Measurements from ENCODE around the gene GJA8. TPM values are rescaled to one million over a fixed set of nuclear protein-coding genes. Genes with fewer than 3 reads are reported as not detected.

The GJA8 gene
- total and polyA plus RNA-seq, 12 donors: not detected

- peaks cover 0 to 7% (median 0%) of the 10 kb centered on the region in 9 donors for H3K4me1 ChIP-seq
- ATAC-seq: no peak
- no peak for DNase-seq
- WGBS, 2 donors: 84 to 91% methylated on average over 4 of the region's 4 CpGs
- no peaks in the 10 kb centered on the region for H3K9me3 ChIP-seq
- peaks cover 0 to 7% (median 0%) of the 10 kb centered on the region in 7 donors for H3K27me3 ChIP-seq
- no peak overlapping the region for H3K27ac ChIP-seq
- intact Hi-C loops (cut with DNase I): loop anchor here in 8 of 10 donors (10.0 kb wide), 3 partner anchors 253 to 623 kb away; no protein-coding TSS in a partner anchor
- no peaks in the 10 kb centered on the region for H3K36me3 ChIP-seq
- no peak overlapping the region for H3K4me3 ChIP-seq
- no peak for TF ChIP-seq CTCF (IDR thresholded peaks at IDR 0.05)
Observed at GRCh38 chr1:147897789-147898188, 4.8 kb upstream of the GJA8 start.

- no peak for DNase-seq
- intact Hi-C loops (cut with DNase I): no loop called here
- Histone ChIP-seq H3K4me1 (no peaks in the 10 kb centered on the region), H3K9me3 (no peaks in the 10 kb centered on the region), H3K27me3 (peaks cover 0 to 8% (median 0%) of the 10 kb centered on the region in 7 donors), H3K4me3 (no peak overlapping the region), H3K27ac (no peak overlapping the region), H3K36me3 (no peaks in the 10 kb centered on the region)
- 79 to 84% methylated on average over 3 of the region's 3 CpGs for WGBS, 2 donors
- no peak for TF ChIP-seq CTCF (IDR thresholded peaks at IDR 0.05)
- no peak for ATAC-seq
Observed at GRCh38 chr1:147904726-147905125, 2.1 kb downstream of the GJA8 start.

- intact Hi-C loops (cut with DNase I): no loop called here
- no peak for ATAC-seq
- no peak for TF ChIP-seq CTCF (IDR thresholded peaks at IDR 0.05)
- DNase-seq: no peak
- 95% methylated on average over 44 of the region's 44 CpGs for WGBS, 2 donors
- Histone ChIP-seq H3K4me3 (no peak overlapping the region), H3K27me3 (peaks cover 0 to 8% (median 0%) of the 10 kb centered on the region in 7 donors), H3K27ac (no peak overlapping the region), H3K36me3 (no peaks in the 10 kb centered on the region), H3K4me1 (no peaks in the 10 kb centered on the region), H3K9me3 (no peaks in the 10 kb centered on the region)
Observed at GRCh38 chr1:147907786-147908509, 5.4 kb downstream of the GJA8 start.

- no peak for TF ChIP-seq CTCF (IDR thresholded peaks at IDR 0.05)
- H3K36me3 ChIP-seq: no peaks in the 10 kb centered on the region
- H3K27me3 ChIP-seq: peaks cover 0 to 30% (median 3%) of the 10 kb centered on the region in 7 donors
- DNase-seq (no peak), ATAC-seq (no peak)
- 50 to 62% methylated on average over 2 of the region's 2 CpGs for WGBS, 2 donors
- intact Hi-C loops (cut with DNase I): no loop called here
- H3K4me3 ChIP-seq: no peak overlapping the region
- H3K9me3 ChIP-seq: no peaks in the 10 kb centered on the region
- no peaks in the 10 kb centered on the region for H3K4me1 ChIP-seq
- no peak overlapping the region for H3K27ac ChIP-seq
Observed at GRCh38 chr1:147912553-147912952, 10.0 kb downstream of the GJA8 start.

All from heart right ventricle (tissue), 16 donors.